ENCODE results near the gene GRIFIN.

- TF ChIP-seq CTCF (optimal IDR thresholded peaks at IDR 0.05 in 1 of 3, IDR thresholded peaks at IDR 0.05 in 1 of 3, conservative IDR thresholded peaks at IDR 0.05 in 1 of 3; ENCODE audit: extremely low read depth in 1 of 3, insufficient read depth in 2 of 3, low read length in 3 of 3) = no peak
- no peak for TF ChIP-seq EZH2 (IDR thresholded peaks at IDR 0.05; ENCODE audit: low read length)
These were observed 8.0 kb downstream of the GRIFIN start for GRCh38 chr7:2468227-2468626.
